HG03442 (cell line): ENCODE results near the gene ALKBH7.

ENCODE experiments used
- ATAC-seq: cut with Tn5 transposase; IDR thresholded peaks from one replicate; pipeline ENCODE4 v1.9.1; 2021; ENCODE audit warnings: mild to moderate bottlenecking, moderate library complexity; ENCODE audit not compliant: unreplicated experiment

The ALKBH7 gene

DNA sequence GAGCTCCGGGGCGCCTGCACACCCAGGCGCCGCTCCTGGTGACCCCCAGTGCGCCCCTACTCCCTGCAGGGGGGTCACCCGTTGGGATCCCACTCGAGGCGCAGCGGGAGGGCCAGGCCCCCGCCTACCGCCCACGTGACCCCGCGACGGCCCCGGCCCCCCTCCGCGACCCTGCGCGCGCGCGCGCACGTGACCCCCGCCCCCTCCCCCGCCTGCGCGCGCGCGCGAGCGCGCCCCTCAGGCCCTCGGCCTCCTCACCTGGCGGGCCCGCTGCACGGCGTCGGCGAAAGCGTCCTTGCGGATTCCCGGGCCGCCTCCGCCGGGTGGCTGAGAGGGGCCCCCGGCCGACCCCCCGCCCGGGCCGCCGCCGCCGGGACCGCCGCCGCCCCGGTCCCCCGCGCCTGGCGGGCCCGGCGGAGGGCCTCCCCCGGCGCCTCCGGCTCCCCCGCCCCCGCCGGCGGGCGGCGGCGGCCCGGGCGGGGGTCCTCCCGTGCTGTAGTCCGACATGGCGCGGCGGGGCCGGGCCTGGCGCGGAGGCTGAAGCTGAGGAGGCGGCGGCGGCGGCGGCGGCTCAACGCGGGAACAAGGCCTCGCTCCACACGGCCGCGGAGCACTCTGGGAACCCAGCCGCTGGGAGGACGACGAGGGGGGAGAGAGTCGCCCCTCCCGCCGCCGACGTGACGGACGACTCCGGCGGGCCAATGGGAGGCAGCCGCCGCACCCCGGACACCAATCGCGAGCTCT lies 51.8 kb downstream of the ALKBH7 start, which contains the start of gene KHSRP:
Gene KHSRP, minus strand, starts transcription at position 617 of the 744 bp plus-strand sequence. Its CDS starts 110 bp downstream, at position 507.
- ATAC-seq = no peak
